Urothelium cell line (cell line): ENCODE measurements around the gene RUNDC3A.

Experiments
- DNase-seq: peaks from one replicate; pipeline ENCODE4 v3.0.0; 2011; ENCODE audit warnings: low spot score, mixed read lengths
- FAIRE-seq: peaks from 2 replicates; lab custom pipeline; 2011; peaks lifted over from hg19 to GRCh38; lab: Jason Lieb, UNC

Gene RUNDC3A

GRCh38 chr17:44308320-44308818 is at the start of gene RUNDC3A:
TSS of gene RUNDC3A (plus strand) at chr17:44308601. CDS start at chr17:44308833, 232 bp downstream.
- FAIRE-seq (no peak), DNase-seq (peak; percentile 98)

GRCh38 chr17:44258811-44259351 is 49.5 kb upstream of the RUNDC3A start:
- no peak for DNase-seq
- FAIRE-seq: no peak

- no peak for DNase-seq
- no peak for FAIRE-seq
These were observed 48.1 kb upstream of the RUNDC3A start for GRCh38 chr17:44260296-44260695.

- DNase-seq: no peak
- FAIRE-seq: no peak
These were observed 45.7 kb upstream of the RUNDC3A start for GRCh38 chr17:44262654-44263225.

GRCh38 chr17:44263345-44263902 is 45.0 kb upstream of the RUNDC3A start:
- FAIRE-seq (no peak), DNase-seq (no peak)

GRCh38 chr17:44266402-44267164 is 41.8 kb upstream of the RUNDC3A start:
- DNase-seq: no peak

GRCh38 chr17:44267165-44267455 is 41.3 kb upstream of the RUNDC3A start:
- DNase-seq: no peak
- FAIRE-seq: no peak

More at GRCh38 chr17:44266402-44267164, 41.8 kb upstream of the RUNDC3A start:
- FAIRE-seq: no peak

- DNase-seq (no peak), FAIRE-seq (no peak)
These were observed 40.4 kb upstream of the RUNDC3A start, which contains the start of gene SLC4A1 for GRCh38 chr17:44267818-44268490. TSS of gene SLC4A1 (minus strand) at chr17:44268135. CDS start at chr17:44262866, 5,269 bp downstream.

- FAIRE-seq (no peak), DNase-seq (no peak)
These were observed 39.5 kb upstream of the RUNDC3A start for GRCh38 chr17:44268709-44269534.

- DNase-seq: no peak
- FAIRE-seq: no peak
These were observed 38.7 kb upstream of the RUNDC3A start for GRCh38 chr17:44269535-44270240.

- FAIRE-seq (no peak), DNase-seq (no peak)
These were observed 36.0 kb upstream of the RUNDC3A start for GRCh38 chr17:44272321-44272951.

- FAIRE-seq: no peak
- DNase-seq: no peak
These were observed 35.4 kb upstream of the RUNDC3A start for GRCh38 chr17:44272954-44273353.

- DNase-seq (no peak), FAIRE-seq (no peak)
These were observed 34.8 kb upstream of the RUNDC3A start for GRCh38 chr17:44273607-44274006.

- FAIRE-seq: no peak
These were observed 30.4 kb upstream of the RUNDC3A start for GRCh38 chr17:44277976-44278375.

GRCh38 chr17:44279346-44279665 is 29.1 kb upstream of the RUNDC3A start:
- FAIRE-seq: no peak

More at GRCh38 chr17:44277976-44278375, 30.4 kb upstream of the RUNDC3A start:
- no peak for DNase-seq

GRCh38 chr17:44279666-44280391 is 28.6 kb upstream of the RUNDC3A start:
- peak; percentile 75 for DNase-seq
- FAIRE-seq: no peak

More at GRCh38 chr17:44279346-44279665, 29.1 kb upstream of the RUNDC3A start:
- DNase-seq: no peak

- FAIRE-seq (no peak), DNase-seq (no peak)
These were observed 27.9 kb upstream of the RUNDC3A start for GRCh38 chr17:44280392-44280937.

GRCh38 chr17:44281570-44281969 is 26.8 kb upstream of the RUNDC3A start:
- FAIRE-seq: no peak
- DNase-seq: no peak
